H1 (cell line): ENCODE data around the gene PHEX. TPM values are rescaled to one million over a fixed set of nuclear protein-coding genes. Genes with fewer than 3 reads are reported as not detected.

ENCODE experiments used
- ASH2L ChIP-seq: fragments of 200-600, 300-600 bp; sonication (generic); IDR thresholded peaks from one replicate; pipeline ENCODE4 v1.7.1; 2017; ENCODE audit warnings: low read length
- HDAC2 ChIP-seq, 2 experiments: fragments of 300-600 bp in 1 of 2; sonication (generic) in 1 of 2; IDR thresholded peaks; 2 replicates each; pipeline ENCODE4 v1.6.1; 2011 to 2012; ENCODE audit warnings: low read depth in 2 of 2, low read length in 2 of 2, mild to moderate bottlenecking in 2 of 2, moderate library complexity in 2 of 2, borderline replicate concordance in 1 of 2, inconsistent platforms in 1 of 2
- polyA plus RNA-seq, 7 experiments: library from polyadenylated mRNA; depleted of rRNA in 3 of 7; stranded (reverse) in 5 of 7; unstranded in 2 of 7; fragments of >200 nt in 5 of 7; fragments of 200-250 nt in 2 of 7; gene quantifications; 1 replicate in 5 of 7; 2 replicates in 1 of 7; 4 replicates in 1 of 7; pipeline versions ENCODE4 v1.2.1 to v1.2.3, GENCODE V29; 2011 to 2013; ENCODE audit warnings: missing spikeins in 2 of 7, mixed read lengths in 2 of 7
- total RNA-seq: library from RNA; stranded (reverse); fragmentation: NEBNext Ultra II Directional; extraction: Animal tissue kit (Norgen Biotek cat#: 25700); gene quantifications from 2 replicates; pipeline ENCODE4 v1.2.1, GENCODE V29; 2021

PHEX gene
- total and polyA plus RNA-seq, 2 of the 8 experiments (the other 6 are each of a cell fraction or from before 2014, with no cell fraction given): 0.03 to 0.11 TPM

DNA sequence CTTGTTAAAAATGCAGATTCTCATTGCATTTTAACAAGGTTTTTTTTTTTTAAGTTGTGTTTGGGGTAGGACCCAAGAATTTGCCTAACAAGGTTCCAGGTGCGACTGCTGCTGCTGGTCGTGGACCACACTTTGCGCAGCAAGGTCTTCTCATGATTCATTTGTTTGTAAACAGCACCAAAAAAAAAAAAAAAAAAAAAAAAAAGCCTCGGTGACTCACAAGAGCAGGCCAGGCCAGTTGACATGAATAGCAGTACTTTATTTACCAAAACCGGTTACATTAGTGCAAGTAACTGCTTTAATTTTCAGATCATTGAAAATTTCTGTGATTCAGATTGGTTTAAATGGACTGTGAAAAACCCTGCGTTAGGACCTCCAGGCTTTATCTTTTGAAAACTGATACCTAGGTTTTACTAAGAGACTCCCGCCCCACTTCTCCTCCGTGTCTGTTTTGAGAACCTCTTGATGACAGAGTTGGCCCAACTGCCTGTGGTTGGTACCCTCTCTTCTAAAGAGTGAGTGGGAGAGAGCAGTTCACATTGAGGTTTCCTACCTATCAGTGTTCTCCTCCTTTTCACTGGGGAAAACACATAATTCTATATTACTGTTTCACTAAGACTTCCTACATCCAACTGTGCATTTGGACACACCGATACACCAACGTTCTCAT lies 86.2 kb downstream of the PHEX start (continued):
- no peak for TF ChIP-seq ASH2L
- TF ChIP-seq HDAC2 (IDR thresholded peaks at IDR 0.05; ENCODE audit: borderline replicate concordance in 1 of 2, low read depth in 2 of 2, low read length in 2 of 2): no peak
